IMR-90 (cell line): ENCODE data around the gene DUSP10. TPM values are rescaled to one million over a fixed set of nuclear protein-coding genes. Genes with fewer than 3 reads are reported as not detected.

ENCODE experiments used
- ATAC-seq: fragments of 200-7000 bp; cut with Tn5 transposase; 2 replicates; pipeline ENCODE4 v1.9.1; 2020; ENCODE audit warnings: low read depth, mild to moderate bottlenecking, moderate library complexity
- BruUV-seq: library from RNA; stranded (reverse); fragments of 400-500 nt; replicated peaks from 2 replicates; lab custom pipeline; 2021; lab: Mats Ljungman, UMichigan
- CTCF ChIA-PET: fragments of 300-600 bp; formaldehyde crosslinking; extraction: SDS; loops from one replicate; lab custom pipeline; 2021; ENCODE audit warnings: antibody characterized with exemption; lab: Yijun Ruan, JAX
- POLR2A ChIA-PET: fragments of 300-600 bp; sonication (Branson Sonifier 250); formaldehyde crosslinking; loops from one replicate; lab custom pipeline; 2022; ENCODE audit warnings: antibody characterized with exemption; ENCODE audit not compliant: unreplicated experiment; lab: Charles Lee
- DNase-seq: peaks from one replicate; pipeline ENCODE4 v3.0.0; 2013
- H2AFZ ChIP-seq: replicated peaks from 2 replicates; pipeline ENCODE3; 2013; ENCODE audit warnings: low read length, mild to moderate bottlenecking; ENCODE audit not compliant: poor library complexity
- H2AK5ac ChIP-seq: 2 replicates; pipeline ENCODE4 v1.6.1; 2013; ENCODE audit warnings: low read depth, low read length, inconsistent platforms
- H2AK9ac ChIP-seq: replicated peaks from 2 replicates; pipeline ENCODE3; 2013; ENCODE audit warnings: mild to moderate bottlenecking, low read depth, low read length, moderate library complexity; ENCODE audit not compliant: poor library complexity
- H2BK120ac ChIP-seq: 2 replicates; pipeline ENCODE4 v1.6.1; 2013; ENCODE audit warnings: low read depth, low read length, inconsistent platforms
- H2BK15ac ChIP-seq: 3 replicates; pipeline ENCODE4 v1.6.1; 2013; ENCODE audit warnings: low read depth, low read length, inconsistent platforms
- H2BK20ac ChIP-seq: 2 replicates; pipeline ENCODE4 v1.6.1; 2013; ENCODE audit warnings: low read depth, mild to moderate bottlenecking, inconsistent platforms, low read length, moderate library complexity
- H2BK5ac ChIP-seq: 2 replicates; pipeline ENCODE4 v1.6.1; 2013; ENCODE audit warnings: mild to moderate bottlenecking, low read depth, low read length, inconsistent platforms; ENCODE audit not compliant: poor library complexity, severe bottlenecking
- H3K14ac ChIP-seq: replicated peaks from 2 replicates; pipeline ENCODE4 v1.6.1; 2013; ENCODE audit warnings: low read depth, low read length, inconsistent platforms
- H3K18ac ChIP-seq: 2 replicates; pipeline ENCODE4 v1.6.1; 2013; ENCODE audit warnings: low read depth, low read length, control low read depth
- H3K23ac ChIP-seq: 2 replicates; pipeline ENCODE4 v1.6.1; 2013; ENCODE audit warnings: low read depth, low read length, inconsistent platforms
- H3K27ac ChIP-seq: 2 replicates; pipeline ENCODE4 v1.5.1; 2013; ENCODE audit warnings: mild to moderate bottlenecking, control low read depth, low read length; ENCODE audit not compliant: insufficient read depth
- H3K27me3 ChIP-seq: 2 replicates; pipeline ENCODE4 v1.6.1; 2013; ENCODE audit warnings: low read length; ENCODE audit not compliant: control insufficient read depth, insufficient read depth
- H3K36me3 ChIP-seq: 2 replicates; pipeline ENCODE4 v1.6.1; 2013; ENCODE audit warnings: low read length, mixed read lengths; ENCODE audit not compliant: control insufficient read depth, insufficient read depth
- H3K4ac ChIP-seq: 2 replicates; pipeline ENCODE4 v1.6.1; 2013; ENCODE audit warnings: low read depth, low read length, inconsistent platforms
- H3K4me1 ChIP-seq: 2 replicates; pipeline ENCODE4 v1.6.1; 2013; ENCODE audit warnings: low read length, mixed read lengths; ENCODE audit not compliant: control insufficient read depth, insufficient read depth
- H3K4me2 ChIP-seq: 2 replicates; pipeline ENCODE4 v1.6.1; 2013; ENCODE audit warnings: low read depth, mild to moderate bottlenecking, control low read depth, low read length, moderate library complexity
- H3K4me3 ChIP-seq: 2 replicates; pipeline ENCODE4 v1.5.1; 2013; ENCODE audit warnings: low read depth, mild to moderate bottlenecking, control low read depth, low read length, moderate library complexity; ENCODE audit not compliant: insufficient read depth
- H3K56ac ChIP-seq: 2 replicates; pipeline ENCODE4 v1.6.1; 2013; ENCODE audit warnings: low read length, inconsistent platforms; ENCODE audit not compliant: insufficient read depth; ENCODE audit errors: extremely low read depth
- H3K79me1 ChIP-seq, 2 experiments: 2 replicates each; pipeline ENCODE4 v1.6.1; 2013; ENCODE audit warnings: low read length in 2 of 2, inconsistent platforms in 1 of 2, low read depth in 1 of 2
- H3K9ac ChIP-seq: 2 replicates; pipeline ENCODE4 v1.6.1; 2013; ENCODE audit warnings: low read depth, low read length, control low read depth
- H3K9me1 ChIP-seq: 2 replicates; pipeline ENCODE4 v1.6.1; 2013; ENCODE audit warnings: low read length, inconsistent platforms; ENCODE audit not compliant: insufficient read depth
- H3K9me3 ChIP-seq: 2 replicates; pipeline ENCODE4 v1.6.1; 2013; ENCODE audit warnings: low read length; ENCODE audit not compliant: control insufficient read depth, insufficient read depth
- H4K20me1 ChIP-seq: 2 replicates; pipeline ENCODE4 v1.6.1; 2013; ENCODE audit warnings: low read length, inconsistent platforms; ENCODE audit not compliant: insufficient read depth
- H4K5ac ChIP-seq: 2 replicates; pipeline ENCODE4 v1.6.1; 2013; ENCODE audit warnings: mild to moderate bottlenecking, low read depth, low read length, control low read depth
- H4K8ac ChIP-seq, 2 experiments: 2 replicates each; pipeline ENCODE4 v1.6.1; 2013; ENCODE audit warnings: low read depth in 2 of 2, low read length in 2 of 2, control low read depth in 1 of 2, inconsistent platforms in 1 of 2
- H4K91ac ChIP-seq: 2 replicates; pipeline ENCODE4 v1.6.1; 2013; ENCODE audit warnings: low read depth, low read length, inconsistent platforms; ENCODE audit not compliant: insufficient read depth
- BHLHE40 ChIP-seq: fragments of 150-350 bp; IDR thresholded peaks from 2 replicates; pipeline ENCODE4 v1.6.1; 2016; ENCODE audit warnings: mild to moderate bottlenecking, low read depth, low read length
- CEBPB ChIP-seq: IDR thresholded peaks from 2 replicates; pipeline ENCODE4 v1.6.1; 2012; ENCODE audit warnings: low read depth, low read length, improper control_type of control experiment
- CHD1 ChIP-seq: IDR thresholded peaks from 2 replicates; pipeline ENCODE4 v1.6.1; 2012; ENCODE audit warnings: low read depth, low read length, improper control_type of control experiment
- CTCF ChIP-seq: conservative IDR thresholded peaks from 2 replicates; pipeline ENCODE4 v1.5.1; 2012; ENCODE audit warnings: mild to moderate bottlenecking, low read depth, low read length, improper control_type of control experiment
- FOS ChIP-seq: fragments of 150-350 bp; IDR thresholded peaks from 2 replicates; pipeline ENCODE4 v1.6.1; 2016; ENCODE audit warnings: low read depth, low read length
- MAFK ChIP-seq: IDR thresholded peaks from 2 replicates; pipeline ENCODE4 v1.6.1; 2012; ENCODE audit warnings: low read depth, low read length, improper control_type of control experiment
- MXI1 ChIP-seq: IDR thresholded peaks from 2 replicates; pipeline ENCODE4 v1.6.1; 2012; ENCODE audit warnings: low read depth, mild to moderate bottlenecking, low read length, moderate library complexity, borderline replicate concordance
- NFE2L2 ChIP-seq: fragments of 150-350 bp; IDR thresholded peaks from 2 replicates; pipeline ENCODE4 v1.6.1; 2016; ENCODE audit warnings: low read depth, mild to moderate bottlenecking, low read length
- POLR2A ChIP-seq: IDR thresholded peaks from 2 replicates; pipeline ENCODE4 v1.6.1; 2012; ENCODE audit warnings: mild to moderate bottlenecking, low read depth, low read length
- RCOR1 ChIP-seq: IDR thresholded peaks from 2 replicates; pipeline ENCODE4 v1.6.1; 2012; ENCODE audit warnings: mild to moderate bottlenecking, low read length, improper control_type of control experiment; ENCODE audit not compliant: insufficient replicate concordance
- USF2 ChIP-seq: fragments of 150-350 bp; IDR thresholded peaks from 2 replicates; pipeline ENCODE4 v1.6.1; 2017; ENCODE audit warnings: mild to moderate bottlenecking, antibody characterized with exemption, low read length, low read depth
- WGBS, 2 experiments: methylation state at CpG; one replicate each; pipeline versions ENCODE4 v1.1.5 to v1.1.7; 2013; ENCODE audit warnings: missing lambda C conversion rate in 2 of 2; ENCODE audit not compliant: insufficient read length in 1 of 2; ENCODE audit errors: extremely low coverage in 2 of 2; 5-methylcytosine and 5-hydroxymethylcytosine counted together
- dilution Hi-C: fragments of 300-500 bp; cut with HindIII; formaldehyde crosslinking; loops from one replicate; pipeline ENCODE4 v1.14.3; 2018; ENCODE audit warnings: low sequenced_read_pairs; ENCODE audit not compliant: unreplicated experiment
- in situ Hi-C: fragments of 300-500 bp; cut with MboI; formaldehyde crosslinking; loops from 3 replicates; pipeline ENCODE4 v1.14.3; 2019; ENCODE audit warnings: low sequenced_read_pairs, inconsistent platforms, mixed read lengths
- intact Hi-C: fragments of 100-400 bp; cut with micrococcal nuclease; formaldehyde crosslinking; loops from 2 replicates; pipeline ENCODE4 v1.10.0; 2022
- polyA plus RNA-seq, 3 experiments: library from polyadenylated mRNA; depleted of rRNA; stranded (reverse); fragments of >200 nt; gene quantifications; 2 replicates each; pipeline ENCODE4 v1.2.3, GENCODE V29; 2012; ENCODE audit warnings: low replicate concordance in 1 of 3
- total RNA-seq: library from RNA; depleted of rRNA; stranded (reverse); fragments of >200 nt; gene quantifications from 2 replicates; pipeline ENCODE4 v1.2.3, GENCODE V29; 2012

The DUSP10 gene
- total and polyA plus RNA-seq, 2 of the 4 experiments (the other 2 are of a cell fraction), result 41.7 to 59.1 TPM

- Histone ChIP-seq H3K4me1 (peaks cover 32% of the 10 kb centered on the region), H3K4ac (peak overlapping the region; percentile 60), H4K91ac (peak overlapping the region; percentile 53), H3K4me2 (peak overlapping the region; percentile 88), H2AK5ac (0 out of 2 replicates have a peak overlapping the region, but pooled peaks have one; percentile 37), H3K27ac (peak overlapping the region; percentile 69; the same call in 1 of the 2 replicates), H3K23ac (peak overlapping the region; percentile 54; the same call in 1 of the 2 replicates), H2BK15ac (no peak overlapping the region), H2AFZ (no peak overlapping the region), H2BK20ac (peak overlapping the region; percentile 43; the same call in 1 of the 2 replicates), H4K8ac (peak overlapping the region in 1 of 2 experiments; percentile 56; a peak in 1 of 4 replicates), H2BK5ac (peak overlapping the region; percentile 76), H3K56ac (no peak overlapping the region), H2AK9ac (no peak overlapping the region), H3K9ac (peak overlapping the region; percentile 19; the same call in 1 of the 2 replicates), H3K14ac (peak overlapping the region; percentile 61), H4K20me1 (peaks cover 63% of the 10 kb centered on the region), H3K27me3 (no peaks in the 10 kb centered on the region), H3K9me3 (no peaks in the 10 kb centered on the region), H4K5ac (peak overlapping the region; percentile 21), H3K4me3 (no peak overlapping the region), H3K36me3 (peaks cover 18% of the 10 kb centered on the region), H3K18ac (peak overlapping the region; percentile 24), H3K79me1 (peaks cover 18 to 68% of the 10 kb centered on the region in 2 experiments), H3K9me1 (peaks cover 22% of the 10 kb centered on the region), H2BK120ac (peak overlapping the region; percentile 50; the same call in 1 of the 2 replicates)
- ChIA-PET CTCF (interaction anchor here (0.6 kb wide), 1 partner anchor 668 kb away, joined by 3 read pairs; no protein-coding TSS in a partner anchor), POLR2A (interaction anchor here (0.6 kb wide), 1 partner anchor 38 kb away, joined by 14 read pairs; no protein-coding TSS in a partner anchor)
- BruUV-seq, result no TSS peak
- intact Hi-C loops, result loop anchor here (10.0 kb wide), 2 partner anchors 465 to 915 kb away; no protein-coding TSS in a partner anchor
- TF ChIP-seq USF2 (no peak), MAFK (no peak), NFE2L2 (no peak), CEBPB (no peak), RCOR1 (no peak), CHD1 (no peak), POLR2A (no peak), BHLHE40 (no peak), CTCF (no peak), FOS (no peak), MXI1 (no peak)
- ATAC-seq (peak; percentile 12; the same call in 1 of the 2 replicates), DNase-seq (peak; percentile 59)
- no CpG with 5 or more reads among the region's 6 CpGs for WGBS, 2 experiments
- in situ Hi-C loops, result loop anchor here (25.0 kb wide), 1 partner anchor 907 kb away; no protein-coding TSS in a partner anchor
- dilution Hi-C loops, result no loop called here
Measured at GRCh38 chr1:221729771-221730330, 12.0 kb downstream of the DUSP10 start.
